Pancreas (tissue), 10 donors: ENCODE measurements around the gene FOXC2. TPM values are rescaled to one million over a fixed set of nuclear protein-coding genes. Genes with fewer than 3 reads are reported as not detected.

Source experiments
- ATAC-seq, 4 donors: fragments of 200-7000 bp; cut with Tn5 transposase; one replicate each; pipeline versions ENCODE4 v1.8.0 to v1.9.1; 2020; ENCODE audit warnings: mild to moderate bottlenecking in 4 of 4, moderate library complexity in 4 of 4
- DNase-seq, 6 donors: peaks; one replicate each; pipeline ENCODE4 v3.0.0-alpha.2; 2020
- FAIRE-seq: peaks from 2 replicates; lab custom pipeline; 2012; peaks lifted over from hg19 to GRCh38; lab: Jason Lieb, UNC
- H3K27ac ChIP-seq, 4 donors: fragments of 200-600 bp; sonication (generic); 1 replicate in 3 of 4; 2 replicates in 1 of 4; pipeline versions ENCODE4 v1.5.0 to v1.8.0; 2020
- H3K27me3 ChIP-seq, 4 donors: fragments of 200-600 bp; one replicate each; pipeline ENCODE4 v1.8.0; 2021
- H3K36me3 ChIP-seq, 3 donors: fragments of 200-600 bp; sonication (generic) in 1 of 3; one replicate each; pipeline versions ENCODE4 v1.5.0 to v1.8.0; 2020 to 2021
- H3K4me1 ChIP-seq, 3 donors: fragments of 200-600 bp; one replicate each; pipeline ENCODE4 v1.8.0; 2021
- H3K4me3 ChIP-seq, 4 donors: fragments of 200-600 bp; sonication (generic) in 2 of 4; one replicate each; pipeline versions ENCODE4 v1.5.0 to v1.8.0; 2020 to 2021
- H3K9me3 ChIP-seq, 4 donors: fragments of 200-600 bp; one replicate each; pipeline ENCODE4 v1.8.0; 2021
- WGBS, 2 donors: extraction: QIAGEN DNeasy Blood & Tissue Kit; methylation state at CpG; one replicate each; pipeline ENCODE4 v1.1.7; 2013; 5-methylcytosine and 5-hydroxymethylcytosine counted together
- intact Hi-C, 3 donors: fragments of 100-400 bp; cut with DNase I; formaldehyde crosslinking; loops; one replicate each; pipeline versions ENCODE4 v1.11.1 to v1.14.2; 2022
- polyA plus RNA-seq, 2 donors: library from polyadenylated mRNA; stranded (reverse); fragments of 200-250 nt; gene quantifications; one replicate each; pipeline ENCODE4 v1.2.3, GENCODE V29; 2013
- total RNA-seq, 6 donors: library from RNA; stranded (reverse); fragmentation: NEBNext Ultra II Directional in 4 of 6; extraction: Animal tissue kit (Norgen Biotek cat#: 25700) in 4 of 6; gene quantifications; one replicate each; pipeline versions ENCODE4 v1.2.1 to v1.2.4, GENCODE V29; 2021 to 2023
- TF ChIP-seq, protein P1 (sequence below), 4 donors: fragments of 200-600 bp; sonication (generic) in 3 of 4; IDR thresholded peaks; one replicate each; pipeline versions ENCODE4 v1.5.0 to v1.8.0; 2021; ENCODE audit warnings: antibody characterized with exemption in 4 of 4
- donor health status: healthy with polysubstance abuse.
- donor health status: DM: no; HTN: no; CAD: no; lungs with moderate emphysema.
- donor health status: DM: no; HTN: no; CAD: no.
- donor health status: control.
- donor health status: control.
- donor health status: Bipolar disorder and iron deficiency.
- donor health status: DM: yes; HTN: yes; CAD: no.
- donor health status: DM: no; HTN: no; CAD: no.
- donor health status: DM: no; HTN: no; CAD: no.
- donor health status: DM: yes; HTN: yes; CAD: no.

The FOXC2 gene
- total and polyA plus RNA-seq, 8 donors, result 0.06 to 0.23 (median 0.17) TPM; not detected in 3

DNA sequence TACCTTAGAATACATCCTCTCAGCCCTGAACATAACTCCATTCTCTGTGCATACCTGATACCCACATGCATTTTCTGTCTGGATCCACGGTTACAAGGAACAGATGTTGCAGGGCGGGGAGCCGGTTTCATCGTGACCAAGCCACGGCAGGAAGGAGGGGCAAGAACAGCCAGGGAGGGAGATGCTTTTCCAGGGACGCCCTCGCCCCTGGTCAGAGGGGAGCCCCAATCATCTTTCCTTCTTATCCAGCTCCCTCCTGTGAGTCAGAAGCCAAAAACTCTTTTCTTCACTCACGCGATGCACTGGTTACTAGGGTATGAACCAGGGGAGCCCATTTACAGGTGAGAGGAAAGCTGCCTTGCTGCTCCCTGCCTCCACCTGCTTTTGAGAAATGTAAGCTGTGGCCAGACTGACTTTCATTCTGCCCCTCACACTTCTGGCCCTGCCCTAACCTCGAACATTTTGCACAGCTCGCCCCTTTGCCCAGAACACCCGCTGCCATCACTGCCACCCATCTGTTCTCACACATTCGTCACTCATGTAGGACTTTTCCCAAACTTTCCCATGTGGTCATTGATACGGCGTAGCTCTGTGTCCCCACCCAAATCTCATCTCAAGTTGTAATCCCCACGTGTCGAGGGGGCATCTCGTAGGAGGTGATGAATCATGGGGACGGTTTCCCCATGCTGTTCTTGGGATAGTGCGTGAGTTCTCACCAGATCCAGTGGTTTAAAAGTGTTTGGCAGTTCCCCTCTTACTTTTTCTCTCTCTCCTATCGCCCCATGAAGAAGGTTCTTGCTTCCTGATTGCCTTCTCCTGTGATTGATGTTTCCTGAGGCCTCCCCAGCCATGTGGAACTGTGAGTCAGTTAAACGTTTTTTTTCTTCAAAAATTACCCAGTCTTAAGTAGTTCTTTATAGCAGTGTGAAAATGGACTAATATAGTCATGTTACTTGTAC is 32.3 kb downstream of the FOXC2 start:
- no peaks in the 10 kb centered on the region for H3K9me3 ChIP-seq
- no peak overlapping the region for H3K4me3 ChIP-seq
- no peak overlapping the region for H3K27ac ChIP-seq
- ATAC-seq, result no peak
- no peaks in the 10 kb centered on the region for H3K4me1 ChIP-seq
- H3K27me3 ChIP-seq, result peaks cover 0 to 10% (median 0%) of the 10 kb centered on the region in 4 donors
- FAIRE-seq, result no peak
- 49 to 65% methylated on average over 22 of the region's 22 CpGs for WGBS, 2 donors
- TF ChIP-seq, protein P1, sequence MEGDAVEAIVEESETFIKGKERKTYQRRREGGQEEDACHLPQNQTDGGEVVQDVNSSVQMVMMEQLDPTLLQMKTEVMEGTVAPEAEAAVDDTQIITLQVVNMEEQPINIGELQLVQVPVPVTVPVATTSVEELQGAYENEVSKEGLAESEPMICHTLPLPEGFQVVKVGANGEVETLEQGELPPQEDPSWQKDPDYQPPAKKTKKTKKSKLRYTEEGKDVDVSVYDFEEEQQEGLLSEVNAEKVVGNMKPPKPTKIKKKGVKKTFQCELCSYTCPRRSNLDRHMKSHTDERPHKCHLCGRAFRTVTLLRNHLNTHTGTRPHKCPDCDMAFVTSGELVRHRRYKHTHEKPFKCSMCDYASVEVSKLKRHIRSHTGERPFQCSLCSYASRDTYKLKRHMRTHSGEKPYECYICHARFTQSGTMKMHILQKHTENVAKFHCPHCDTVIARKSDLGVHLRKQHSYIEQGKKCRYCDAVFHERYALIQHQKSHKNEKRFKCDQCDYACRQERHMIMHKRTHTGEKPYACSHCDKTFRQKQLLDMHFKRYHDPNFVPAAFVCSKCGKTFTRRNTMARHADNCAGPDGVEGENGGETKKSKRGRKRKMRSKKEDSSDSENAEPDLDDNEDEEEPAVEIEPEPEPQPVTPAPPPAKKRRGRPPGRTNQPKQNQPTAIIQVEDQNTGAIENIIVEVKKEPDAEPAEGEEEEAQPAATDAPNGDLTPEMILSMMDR (IDR thresholded peaks at IDR 0.05), result no peak
- DNase-seq, result no peak
- intact Hi-C loops, result no loop called here
- H3K36me3 ChIP-seq, result no peaks in the 10 kb centered on the region

DNA sequence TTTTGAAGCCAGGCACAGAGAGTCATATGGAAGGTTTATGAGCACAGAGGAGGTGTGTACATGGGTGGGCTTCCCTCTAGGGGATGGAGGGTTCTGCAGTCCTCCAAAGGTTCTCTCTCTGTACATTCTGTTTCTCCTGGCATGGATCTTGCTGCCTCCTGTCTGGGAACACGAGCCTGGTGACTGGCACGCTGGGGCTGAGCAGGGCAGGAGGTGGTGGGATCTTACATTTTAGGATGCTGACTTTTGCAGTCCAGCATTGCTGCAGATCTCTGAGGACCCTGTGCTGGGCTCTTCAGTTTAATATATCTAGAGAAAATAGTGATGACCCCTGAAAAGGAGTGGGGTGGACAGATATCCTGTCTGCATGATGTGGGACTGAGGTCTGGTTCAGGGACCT is 34.7 kb downstream of the FOXC2 start:
- TF ChIP-seq, protein P1 (IDR thresholded peaks at IDR 0.05), result no peak
- Histone ChIP-seq H3K27me3 (peaks cover 0 to 7% (median 0%) of the 10 kb centered on the region in 4 donors), H3K27ac (no peak overlapping the region), H3K4me1 (no peaks in the 10 kb centered on the region), H3K4me3 (no peak overlapping the region), H3K36me3 (no peaks in the 10 kb centered on the region), H3K9me3 (no peaks in the 10 kb centered on the region)
- intact Hi-C loops, result no loop called here
- ATAC-seq (no peak), DNase-seq (no peak), FAIRE-seq (no peak)
- 69 to 74% methylated on average over 2 of the region's 2 CpGs for WGBS, 2 donors

GRCh38 chr16:86602521-86602920 is 35.9 kb downstream of the FOXC2 start:
- H3K27ac ChIP-seq, result no peak overlapping the region
- intact Hi-C loops, result no loop called here
- TF ChIP-seq, protein P1 (IDR thresholded peaks at IDR 0.05), result no peak
- FAIRE-seq (no peak), ATAC-seq (no peak), DNase-seq (no peak)
- H3K4me3 ChIP-seq, result no peak overlapping the region
- 43 to 51% methylated on average over 4 of the region's 4 CpGs for WGBS, 2 donors
- peaks cover 0 to 7% (median 0%) of the 10 kb centered on the region in 4 donors for H3K27me3 ChIP-seq
- no peaks in the 10 kb centered on the region for H3K9me3 ChIP-seq
- no peaks in the 10 kb centered on the region for H3K36me3 ChIP-seq
- H3K4me1 ChIP-seq, result no peaks in the 10 kb centered on the region

- TF ChIP-seq, protein P1 (IDR thresholded peaks at IDR 0.05), result no peak
- no peak for ATAC-seq
- FAIRE-seq, result no peak
- no peak overlapping the region for H3K27ac ChIP-seq
- H3K4me1 ChIP-seq, result no peaks in the 10 kb centered on the region
- 59 to 67% methylated on average over 16 of the region's 16 CpGs for WGBS, 2 donors
- H3K4me3 ChIP-seq, result no peak overlapping the region
- peaks cover 0 to 12% (median 0%) of the 10 kb centered on the region in 4 donors for H3K27me3 ChIP-seq
- H3K9me3 ChIP-seq, result no peaks in the 10 kb centered on the region
- H3K36me3 ChIP-seq, result no peaks in the 10 kb centered on the region
- intact Hi-C loops, result no loop called here
- DNase-seq, result no peak
Observed at GRCh38 chr16:86604436-86605193, 38.0 kb downstream of the FOXC2 start.
